ENCODE data around the gene P3H2.

- TF ChIP-seq PAX5 (IDR thresholded peaks at IDR 0.05; ENCODE audit: insufficient read depth, low read length, severe bottlenecking): no peak
- no peak for TF ChIP-seq POLR2A (IDR thresholded peaks at IDR 0.05; ENCODE audit: low read depth, low read length)
Measured at GRCh38 chr3:190042558-190042957, 78.1 kb downstream of the P3H2 start.
